Stimulated activated CD4-positive, alpha-beta T cell treated with anti-CD3 and anti-CD28 coated beads, Interleukin-15, amount 100 ng/mL, for 48 hours (primary cell): ENCODE results near the gene TMEM217.

Experiments used
- DNase-seq, 2 donors: peaks; one replicate each; pipeline ENCODE4 v3.0.0-alpha.2; 2020; ENCODE audit warnings: low read depth in 2 of 2

The TMEM217 gene

DNA sequence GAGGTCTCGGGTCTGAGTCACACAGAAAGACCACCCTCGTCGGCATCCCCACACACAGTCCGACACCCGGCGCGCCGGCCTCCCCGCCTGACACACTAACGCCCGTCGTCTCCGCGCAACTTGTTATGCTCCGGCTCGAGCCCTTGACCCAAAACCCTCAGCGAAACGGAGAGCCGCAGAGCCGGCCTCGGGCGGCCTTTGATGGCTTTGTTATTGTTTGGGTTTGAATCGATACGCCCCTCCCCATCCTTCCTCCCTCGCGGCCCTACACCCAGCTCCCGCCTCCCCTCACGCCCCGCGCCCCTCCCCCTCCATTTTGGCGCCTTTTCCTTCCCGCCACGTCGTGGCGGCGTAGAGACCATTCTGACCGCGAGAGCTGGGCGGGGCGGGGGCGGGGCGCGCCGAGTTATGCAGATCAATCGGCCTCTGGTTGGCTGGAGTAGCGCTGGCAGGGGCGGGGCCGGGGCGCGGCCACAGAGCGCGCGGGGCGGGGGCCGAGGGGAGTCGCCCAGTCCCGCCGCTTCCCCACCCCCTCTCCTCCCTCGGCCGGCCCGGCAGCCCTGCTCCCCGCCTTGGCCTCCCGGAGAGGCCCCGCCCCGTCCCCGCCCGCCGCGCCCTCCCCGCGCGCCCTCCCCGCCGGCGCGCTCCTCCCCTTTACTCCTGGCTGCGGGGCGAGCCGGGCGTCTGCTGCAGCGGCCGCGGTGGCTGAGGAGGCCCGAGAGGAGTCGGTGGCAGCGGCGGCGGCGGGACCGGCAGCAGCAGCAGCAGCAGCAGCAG, 88.3 kb downstream of the TMEM217 start, which contains the start of gene PIM1:
TSS of gene PIM1 (plus strand) at position 657 of the 777 bp plus-strand sequence. CDS start 424 bp downstream, outside the sequence.
- peak; percentile 99 for DNase-seq

DNA sequence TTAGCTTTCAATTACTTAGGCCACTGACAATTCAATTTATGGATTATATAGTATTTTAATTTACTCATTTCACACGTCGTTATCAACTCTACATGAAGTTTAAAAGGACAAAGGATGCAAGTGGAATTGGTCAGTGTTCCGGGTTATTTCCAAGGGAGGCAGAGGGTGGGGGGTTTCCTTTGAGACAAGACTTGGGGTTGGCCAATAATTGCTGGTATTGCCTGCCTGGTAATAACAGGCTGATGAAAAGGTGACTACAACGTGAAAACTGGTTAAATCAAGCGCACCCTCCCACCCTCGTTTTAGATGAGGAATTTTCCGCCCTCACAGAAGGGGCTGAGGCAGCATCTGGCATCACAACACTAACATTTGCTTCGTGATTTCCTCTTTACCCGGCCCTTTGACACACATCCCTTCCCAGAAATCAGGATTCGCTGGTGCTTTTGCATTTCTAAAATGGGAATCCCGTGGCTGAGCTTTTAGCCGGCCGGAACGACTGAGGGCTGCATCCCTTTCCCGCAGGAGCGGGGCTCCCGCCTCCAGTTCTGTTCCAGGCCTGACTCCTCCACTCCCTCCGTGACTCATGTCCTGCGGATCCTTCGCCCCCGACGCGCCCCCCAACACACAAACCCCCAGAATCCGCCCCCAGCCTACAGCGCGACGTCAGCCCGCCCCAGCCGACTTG, 89.0 kb downstream of the TMEM217 start:
- DNase-seq: no peak

DNA sequence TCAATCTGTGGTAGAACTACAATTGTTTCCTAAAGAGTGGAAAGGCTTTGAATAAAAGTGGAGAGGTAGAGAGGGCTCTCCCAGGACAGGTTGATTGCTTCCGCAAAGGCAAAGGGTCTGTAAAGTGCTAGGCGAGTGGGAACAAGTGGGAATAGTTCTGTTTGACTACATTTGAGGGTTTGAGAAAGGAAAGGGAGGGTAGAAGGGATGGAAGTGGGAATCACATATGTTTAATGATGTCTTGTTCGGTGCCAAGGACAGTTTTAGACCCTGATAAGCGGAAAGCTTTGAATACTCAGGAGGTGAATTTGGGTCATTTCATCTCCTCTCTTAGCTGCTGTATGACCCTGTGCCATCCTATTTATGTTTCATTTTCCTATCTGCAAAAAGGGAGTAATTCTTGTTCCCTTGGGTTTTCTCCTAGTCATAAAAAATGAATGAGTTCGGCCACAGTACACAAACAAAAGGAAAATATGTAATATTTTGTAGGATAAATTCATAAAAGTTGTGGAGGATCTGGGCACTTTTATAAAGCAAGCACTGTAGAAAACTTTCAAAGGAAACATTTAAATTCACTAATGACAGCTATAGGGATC, 89.7 kb downstream of the TMEM217 start:
- DNase-seq: no peak

DNA sequence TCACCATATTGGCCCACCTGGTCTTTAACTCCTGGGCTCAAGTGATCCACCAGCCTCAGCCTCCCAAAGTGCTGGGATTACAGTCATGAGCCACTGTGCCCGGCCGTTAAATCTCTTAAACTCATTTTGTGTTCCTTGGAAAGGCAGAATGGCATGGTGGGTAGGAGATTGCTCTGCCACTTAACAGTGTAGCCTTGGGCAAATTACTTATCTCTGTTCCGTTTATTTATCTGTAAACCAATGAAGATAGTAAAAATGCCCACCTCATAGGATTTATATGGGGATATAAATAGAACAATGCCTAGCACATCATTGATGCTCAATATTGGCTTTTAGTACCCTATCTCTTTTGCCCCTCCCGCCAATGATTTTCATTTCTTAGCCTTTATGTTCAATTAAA, 95.2 kb downstream of the TMEM217 start:
- no peak for DNase-seq
